ENCODE results near the gene KCNK3.

Gene KCNK3

GRCh38 chr2:26692279-26692896 lies at the start of gene KCNK3:
Gene KCNK3 (plus strand): TSS chr2:26692722. CDS start chr2:26692876, 154 bp downstream.
- ATAC-seq (replicated peaks; ENCODE audit: extremely low read depth, poor library complexity, severe bottlenecking) (peak; percentile 64), DNase-seq (ENCODE audit: low spot score in 2 of 2) (no peak)
- Mint-ChIP-seq H3K36me3 (ENCODE audit: insufficient read depth) (peaks cover 2% of the 10 kb centered on the region), H3K27me3 (peaks cover 90% of the 10 kb centered on the region), H3K27ac (ENCODE audit: low read depth) (no peak within 1 kb of the TSS), H3K4me3 (no peak within 1 kb of the TSS), H3K4me1 (peaks cover 6% of the 10 kb centered on the region), H3K9me3 (no peaks in the 10 kb centered on the region)

GRCh38 chr2:26644188-26644835 lies 48.2 kb upstream of the KCNK3 start:
- ATAC-seq (replicated peaks; ENCODE audit: extremely low read depth, poor library complexity, severe bottlenecking): no peak
- Mint-ChIP-seq H3K9me3 (no peaks in the 10 kb centered on the region), H3K27me3 (peaks cover 59% of the 10 kb centered on the region), H3K4me1 (no peaks in the 10 kb centered on the region), H3K4me3 (no peak overlapping the region), H3K36me3 (ENCODE audit: insufficient read depth) (no peaks in the 10 kb centered on the region), H3K27ac (ENCODE audit: low read depth) (no peak overlapping the region)
- no peak for DNase-seq (ENCODE audit: low spot score in 2 of 2)

GRCh38 chr2:26645762-26646161 lies 46.8 kb upstream of the KCNK3 start:
- H3K4me3 Mint-ChIP-seq: no peak overlapping the region
- no peak for ATAC-seq (replicated peaks; ENCODE audit: extremely low read depth, poor library complexity, severe bottlenecking)
- H3K27ac Mint-ChIP-seq (ENCODE audit: low read depth): no peak overlapping the region
- no peaks in the 10 kb centered on the region for H3K4me1 Mint-ChIP-seq
- no peaks in the 10 kb centered on the region for H3K36me3 Mint-ChIP-seq (ENCODE audit: insufficient read depth)
- peaks cover 73% of the 10 kb centered on the region for H3K27me3 Mint-ChIP-seq
- DNase-seq (ENCODE audit: low spot score in 2 of 2): no peak
- no peaks in the 10 kb centered on the region for H3K9me3 Mint-ChIP-seq

- Mint-ChIP-seq H3K27ac (ENCODE audit: low read depth) (no peak overlapping the region), H3K27me3 (peaks cover 87% of the 10 kb centered on the region)
- ATAC-seq (replicated peaks; ENCODE audit: extremely low read depth, poor library complexity, severe bottlenecking): no peak
Measured at GRCh38 chr2:26646986-26647672, 45.4 kb upstream of the KCNK3 start.

GRCh38 chr2:26647981-26648380 lies 44.5 kb upstream of the KCNK3 start:
- no peak for ATAC-seq (replicated peaks; ENCODE audit: extremely low read depth, poor library complexity, severe bottlenecking)
- H3K4me3 Mint-ChIP-seq: no peak overlapping the region
- H3K27ac Mint-ChIP-seq (ENCODE audit: low read depth): no peak overlapping the region
- no peak for DNase-seq (ENCODE audit: low spot score in 2 of 2)
- H3K9me3 Mint-ChIP-seq: no peaks in the 10 kb centered on the region
- H3K27me3 Mint-ChIP-seq: peaks cover 87% of the 10 kb centered on the region
- H3K4me1 Mint-ChIP-seq: no peaks in the 10 kb centered on the region
- H3K36me3 Mint-ChIP-seq (ENCODE audit: insufficient read depth): no peaks in the 10 kb centered on the region

More at GRCh38 chr2:26646986-26647672, 45.4 kb upstream of the KCNK3 start:
- no peak overlapping the region for H3K4me3 Mint-ChIP-seq
- no peaks in the 10 kb centered on the region for H3K4me1 Mint-ChIP-seq
- H3K36me3 Mint-ChIP-seq (ENCODE audit: insufficient read depth): no peaks in the 10 kb centered on the region
- H3K9me3 Mint-ChIP-seq: no peaks in the 10 kb centered on the region
- DNase-seq (ENCODE audit: low spot score in 2 of 2): no peak

GRCh38 chr2:26648516-26648915 lies 44.0 kb upstream of the KCNK3 start:
- Mint-ChIP-seq H3K27me3 (peaks cover 87% of the 10 kb centered on the region), H3K4me1 (no peaks in the 10 kb centered on the region), H3K27ac (ENCODE audit: low read depth) (no peak overlapping the region), H3K9me3 (no peaks in the 10 kb centered on the region), H3K4me3 (no peak overlapping the region), H3K36me3 (ENCODE audit: insufficient read depth) (no peaks in the 10 kb centered on the region)
- ATAC-seq (replicated peaks; ENCODE audit: extremely low read depth, poor library complexity, severe bottlenecking) (no peak), DNase-seq (ENCODE audit: low spot score in 2 of 2) (no peak)

DNA sequence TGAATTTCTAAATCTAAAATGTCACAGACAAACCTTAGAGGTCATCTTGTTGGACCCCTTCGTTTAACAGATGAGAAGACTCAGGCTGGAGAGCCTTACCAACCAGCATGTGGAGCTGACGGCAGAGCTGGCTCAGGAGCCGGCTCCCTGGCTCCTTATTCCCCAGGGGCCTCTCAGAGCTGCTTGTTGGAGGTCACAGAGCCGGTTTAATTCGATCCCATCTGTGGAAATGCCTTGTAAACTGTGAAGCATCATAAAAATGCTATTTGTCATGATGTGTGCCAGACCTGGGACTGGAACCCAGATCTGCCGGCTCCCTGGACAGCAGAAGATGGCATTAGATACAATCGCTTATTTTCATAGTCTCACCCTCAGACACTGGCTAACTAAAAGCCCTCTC lies 43.2 kb upstream of the KCNK3 start:
- H3K4me1 Mint-ChIP-seq: no peaks in the 10 kb centered on the region
- no peak overlapping the region for H3K4me3 Mint-ChIP-seq
- peaks cover 88% of the 10 kb centered on the region for H3K27me3 Mint-ChIP-seq
- H3K36me3 Mint-ChIP-seq (ENCODE audit: insufficient read depth): no peaks in the 10 kb centered on the region
- H3K9me3 Mint-ChIP-seq: no peaks in the 10 kb centered on the region
- DNase-seq (ENCODE audit: low spot score in 2 of 2) (no peak), ATAC-seq (replicated peaks; ENCODE audit: extremely low read depth, poor library complexity, severe bottlenecking) (no peak)
- no peak overlapping the region for H3K27ac Mint-ChIP-seq (ENCODE audit: low read depth)

DNA sequence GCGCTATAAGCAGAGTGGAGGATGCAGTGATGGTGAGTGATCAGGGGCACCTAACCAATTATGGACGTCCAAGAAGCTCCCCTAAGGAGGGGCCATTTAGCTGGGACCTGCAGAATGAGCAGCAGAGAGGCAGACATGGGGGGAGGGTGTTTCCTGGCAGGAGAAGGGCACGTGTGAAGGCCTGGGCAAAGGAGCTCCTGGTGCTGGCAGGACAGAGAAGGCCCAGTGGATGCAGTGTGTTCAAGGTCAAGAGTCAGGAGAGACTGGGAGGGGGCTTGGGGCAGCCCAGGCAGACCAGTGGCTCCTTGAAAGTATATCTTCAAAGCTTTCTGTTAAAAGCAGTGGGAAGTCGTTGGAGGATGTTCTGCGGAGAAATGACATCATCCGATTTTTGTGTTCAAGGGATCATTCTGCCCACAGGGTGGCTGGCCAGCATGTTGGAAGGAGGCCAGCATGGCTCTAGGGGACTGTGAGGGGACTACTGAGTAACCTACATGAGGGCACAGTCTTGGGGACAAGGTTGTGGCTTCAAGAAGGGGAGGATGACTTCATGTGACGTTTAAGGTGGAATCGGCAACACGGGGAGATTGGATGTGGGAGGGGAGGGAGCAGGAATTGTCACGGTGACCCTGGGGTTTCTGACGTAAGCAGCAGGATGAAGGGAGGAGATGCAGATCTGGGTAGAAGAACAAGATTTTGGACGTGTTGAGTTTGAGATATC lies 42.4 kb upstream of the KCNK3 start:
- no peak for DNase-seq (ENCODE audit: low spot score in 2 of 2)
- Mint-ChIP-seq H3K4me1 (no peaks in the 10 kb centered on the region), H3K27ac (ENCODE audit: low read depth) (no peak overlapping the region), H3K4me3 (no peak overlapping the region), H3K36me3 (ENCODE audit: insufficient read depth) (no peaks in the 10 kb centered on the region), H3K9me3 (no peaks in the 10 kb centered on the region), H3K27me3 (peaks cover 83% of the 10 kb centered on the region)
- no peak for ATAC-seq (replicated peaks; ENCODE audit: extremely low read depth, poor library complexity, severe bottlenecking)

- Mint-ChIP-seq H3K4me3 (no peak overlapping the region), H3K27ac (ENCODE audit: low read depth) (no peak overlapping the region), H3K9me3 (no peaks in the 10 kb centered on the region), H3K36me3 (ENCODE audit: insufficient read depth) (no peaks in the 10 kb centered on the region), H3K27me3 (peaks cover 76% of the 10 kb centered on the region), H3K4me1 (no peaks in the 10 kb centered on the region)
- ATAC-seq (replicated peaks; ENCODE audit: extremely low read depth, poor library complexity, severe bottlenecking) (no peak), DNase-seq (ENCODE audit: low spot score in 2 of 2) (no peak)
Measured at GRCh38 chr2:26650713-26651469, 41.6 kb upstream of the KCNK3 start.

GRCh38 chr2:26651470-26651771 lies 41.1 kb upstream of the KCNK3 start:
- H3K27ac Mint-ChIP-seq (ENCODE audit: low read depth): no peak overlapping the region
- DNase-seq (ENCODE audit: low spot score in 2 of 2): no peak
- no peaks in the 10 kb centered on the region for H3K36me3 Mint-ChIP-seq (ENCODE audit: insufficient read depth)
- no peaks in the 10 kb centered on the region for H3K4me1 Mint-ChIP-seq
- peaks cover 70% of the 10 kb centered on the region for H3K27me3 Mint-ChIP-seq
- ATAC-seq (replicated peaks; ENCODE audit: extremely low read depth, poor library complexity, severe bottlenecking): no peak
- no peak overlapping the region for H3K4me3 Mint-ChIP-seq
- no peaks in the 10 kb centered on the region for H3K9me3 Mint-ChIP-seq

GRCh38 chr2:26651799-26652198 lies 40.7 kb upstream of the KCNK3 start:
- no peak overlapping the region for H3K27ac Mint-ChIP-seq (ENCODE audit: low read depth)
- no peak for DNase-seq (ENCODE audit: low spot score in 2 of 2)
- no peak overlapping the region for H3K4me3 Mint-ChIP-seq
- H3K27me3 Mint-ChIP-seq: peaks cover 67% of the 10 kb centered on the region
- ATAC-seq (replicated peaks; ENCODE audit: extremely low read depth, poor library complexity, severe bottlenecking): no peak
- no peaks in the 10 kb centered on the region for H3K4me1 Mint-ChIP-seq
- H3K36me3 Mint-ChIP-seq (ENCODE audit: insufficient read depth): no peaks in the 10 kb centered on the region
- no peaks in the 10 kb centered on the region for H3K9me3 Mint-ChIP-seq

DNA sequence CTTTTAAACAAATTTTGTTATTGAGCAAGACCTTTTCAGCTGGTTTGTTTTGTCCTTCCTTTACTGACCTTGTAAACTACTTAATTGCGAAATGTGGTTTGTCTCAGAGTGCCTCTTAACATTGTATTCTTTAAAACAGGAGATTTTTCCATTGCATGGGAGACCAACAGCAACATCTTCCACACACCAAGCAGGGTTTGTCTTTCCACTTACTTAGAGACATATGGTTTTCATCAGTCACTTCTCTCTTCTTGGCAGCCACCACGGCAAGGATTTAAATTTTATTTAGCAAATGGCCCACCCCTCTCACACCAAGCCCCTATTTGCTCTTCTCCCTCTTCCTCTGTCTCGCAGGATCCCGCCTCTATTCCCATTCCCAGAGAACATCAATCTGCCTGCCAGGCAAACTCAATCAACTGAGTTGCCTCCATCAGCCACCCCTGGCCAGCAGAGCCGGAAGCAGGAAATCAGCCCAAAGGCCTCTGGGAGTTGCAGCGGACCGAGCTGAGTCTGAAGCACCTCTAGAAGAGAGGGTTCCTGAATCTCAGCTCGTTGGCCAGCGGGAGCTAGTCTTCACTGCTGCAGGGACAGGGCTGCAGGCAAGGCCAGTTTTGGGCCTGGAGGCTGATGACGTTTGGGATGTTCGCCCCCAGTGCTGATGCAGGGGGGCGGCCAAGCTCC lies 40.0 kb upstream of the KCNK3 start:
- ATAC-seq (replicated peaks; ENCODE audit: extremely low read depth, poor library complexity, severe bottlenecking) (no peak), DNase-seq (ENCODE audit: low spot score in 2 of 2) (no peak)
- no peaks in the 10 kb centered on the region for H3K4me1 Mint-ChIP-seq
- H3K36me3 Mint-ChIP-seq (ENCODE audit: insufficient read depth): no peaks in the 10 kb centered on the region
- H3K27ac Mint-ChIP-seq (ENCODE audit: low read depth): no peak overlapping the region
- no peak overlapping the region for H3K4me3 Mint-ChIP-seq
- H3K9me3 Mint-ChIP-seq: no peaks in the 10 kb centered on the region
- peaks cover 60% of the 10 kb centered on the region for H3K27me3 Mint-ChIP-seq
